H9 (cell line): ENCODE data around the gene ACSM3. TPM values are rescaled to one million over a fixed set of nuclear protein-coding genes. Genes with fewer than 3 reads are reported as not detected.

Experiments used
- DNase-seq: peaks from one replicate; pipeline ENCODE4 v3.0.0-alpha.2; 2017
- H2AFZ ChIP-seq: one replicate; pipeline ENCODE4 v1.6.1; 2013; ENCODE audit warnings: mild to moderate bottlenecking, low read length, control low read depth, moderate library complexity
- H2AK5ac ChIP-seq: 2 replicates; pipeline ENCODE4 v1.6.1; 2013; ENCODE audit warnings: low read length, control low read depth, mixed read lengths; ENCODE audit not compliant: insufficient read length
- H2BK120ac ChIP-seq: one replicate; pipeline ENCODE4 v1.6.1; 2013; ENCODE audit warnings: low read depth, mild to moderate bottlenecking, low read length, control low read depth, inconsistent platforms; ENCODE audit not compliant: poor library complexity, severe bottlenecking
- H2BK12ac ChIP-seq: 2 replicates; pipeline ENCODE4 v1.6.1; 2013; ENCODE audit warnings: low read length, control low read depth, mixed read lengths, low read depth; ENCODE audit not compliant: insufficient read length
- H2BK15ac ChIP-seq: 2 replicates; pipeline ENCODE4 v1.6.1; 2013; ENCODE audit warnings: low read depth, low read length, control low read depth
- H2BK20ac ChIP-seq: one replicate; pipeline ENCODE4 v1.6.1; 2013; ENCODE audit warnings: low read depth, mild to moderate bottlenecking, low read length, control low read depth, inconsistent platforms; ENCODE audit not compliant: poor library complexity, severe bottlenecking
- H2BK5ac ChIP-seq: 2 replicates; pipeline ENCODE4 v1.6.1; 2013; ENCODE audit warnings: low read length, control low read depth, mixed read lengths; ENCODE audit not compliant: insufficient read length
- H3K14ac ChIP-seq: 2 replicates; pipeline ENCODE4 v1.6.1; 2013; ENCODE audit warnings: low read length, control low read depth; ENCODE audit not compliant: insufficient read depth
- H3K18ac ChIP-seq: 2 replicates; pipeline ENCODE4 v1.6.1; 2013; ENCODE audit warnings: low read depth, mild to moderate bottlenecking, mixed read lengths, low read length, control low read depth; ENCODE audit not compliant: insufficient read length
- H3K23ac ChIP-seq: 2 replicates; pipeline ENCODE4 v1.6.1; 2013; ENCODE audit warnings: low read length, control low read depth, mixed read lengths, low read depth; ENCODE audit not compliant: insufficient read length
- H3K23me2 ChIP-seq: 2 replicates; pipeline ENCODE4 v1.6.1; 2013; ENCODE audit warnings: low read depth, mild to moderate bottlenecking, mixed read lengths, low read length, control low read depth; ENCODE audit not compliant: insufficient read length, poor library complexity, severe bottlenecking
- H3K27ac ChIP-seq: 2 replicates; pipeline ENCODE4 v1.5.1; 2013; ENCODE audit warnings: low read length, control low read depth, mixed read lengths, low read depth; ENCODE audit not compliant: insufficient read length
- H3K27me3 ChIP-seq: 2 replicates; pipeline ENCODE4 v1.6.1; 2013; ENCODE audit warnings: low read length, control low read depth, inconsistent platforms; ENCODE audit not compliant: insufficient read depth
- H3K4ac ChIP-seq: 2 replicates; pipeline ENCODE4 v1.6.1; 2013; ENCODE audit warnings: low read depth, mild to moderate bottlenecking, control low read depth, inconsistent platforms, low read length, moderate library complexity
- H3K4me1 ChIP-seq: 2 replicates; pipeline ENCODE4 v1.6.1; 2013; ENCODE audit warnings: low read length, control low read depth, inconsistent platforms; ENCODE audit not compliant: insufficient read depth
- H3K4me2 ChIP-seq: 2 replicates; pipeline ENCODE4 v1.6.1; 2013; ENCODE audit warnings: low read length, control low read depth, mixed read lengths; ENCODE audit not compliant: insufficient read length, insufficient read depth
- H3K56ac ChIP-seq: 2 replicates; pipeline ENCODE4 v1.6.1; 2013; ENCODE audit warnings: low read depth, mild to moderate bottlenecking, mixed read lengths, low read length, control low read depth; ENCODE audit not compliant: insufficient read length
- H3K79me1 ChIP-seq: 2 replicates; pipeline ENCODE4 v1.6.1; 2013; ENCODE audit warnings: low read depth, mild to moderate bottlenecking, moderate library complexity, low read length, control low read depth, inconsistent platforms; ENCODE audit not compliant: insufficient read depth, poor library complexity, severe bottlenecking
- H3K79me2 ChIP-seq: 2 replicates; pipeline ENCODE4 v1.6.1; 2013; ENCODE audit warnings: low read length, control low read depth, inconsistent platforms; ENCODE audit not compliant: insufficient read depth
- H3K9ac ChIP-seq: 2 replicates; pipeline ENCODE4 v1.6.1; 2013; ENCODE audit warnings: low read length, control low read depth, mixed read lengths; ENCODE audit not compliant: insufficient read length; ENCODE audit errors: extremely low read depth
- H3K9me3 ChIP-seq: one replicate; pipeline ENCODE4 v1.6.1; 2013; ENCODE audit warnings: low read depth, low read length, inconsistent platforms; ENCODE audit not compliant: control insufficient read depth
- H3T11ph ChIP-seq: one replicate; pipeline ENCODE4 v1.6.1; 2013; ENCODE audit warnings: mild to moderate bottlenecking, low read length, control low read depth, inconsistent platforms
- H4K20me1 ChIP-seq: one replicate; pipeline ENCODE4 v1.6.1; 2013; ENCODE audit not compliant: control insufficient read depth, insufficient read length, insufficient read depth
- H4K5ac ChIP-seq: 2 replicates; pipeline ENCODE4 v1.6.1; 2013; ENCODE audit warnings: low read depth, mild to moderate bottlenecking, mixed read lengths, low read length, control low read depth; ENCODE audit not compliant: insufficient read length
- H4K8ac ChIP-seq: replicated peaks from 2 replicates; pipeline ENCODE4 v1.6.1; 2013; ENCODE audit warnings: low read length, control low read depth, mixed read lengths, low read depth; ENCODE audit not compliant: insufficient read length
- H4K91ac ChIP-seq: 2 replicates; pipeline ENCODE4 v1.6.1; 2013; ENCODE audit warnings: low read depth, mild to moderate bottlenecking, moderate library complexity, mixed read lengths, low read length, control low read depth; ENCODE audit not compliant: insufficient read length
- H3K27ac Mint-ChIP-seq, 3 experiments: 2 replicates in 2 of 3; 3 replicates in 1 of 3; pipeline ENCODE4 v1.8.0; 2020 to 2021; ENCODE audit warnings: mixed read lengths in 3 of 3, mild to moderate bottlenecking in 1 of 3, moderate library complexity in 1 of 3
- H3K27me3 Mint-ChIP-seq: 2 replicates; pipeline ENCODE4 v1.8.0; 2021; ENCODE audit warnings: low read depth, mild to moderate bottlenecking, moderate library complexity, mixed read lengths
- H3K36me3 Mint-ChIP-seq, 3 experiments: 2 replicates in 2 of 3; 3 replicates in 1 of 3; pipeline ENCODE4 v1.8.0; 2020 to 2021; ENCODE audit warnings: low read depth in 3 of 3, mixed read lengths in 3 of 3; ENCODE audit not compliant: insufficient read depth in 1 of 3
- H3K4me1 Mint-ChIP-seq, 2 experiments: 2 replicates each; pipeline ENCODE4 v1.8.0; 2020; ENCODE audit warnings: mixed read lengths in 2 of 2
- H3K4me3 Mint-ChIP-seq, 2 experiments: 2 replicates in 1 of 2; 3 replicates in 1 of 2; pipeline ENCODE4 v1.8.0; 2020 to 2021; ENCODE audit warnings: mild to moderate bottlenecking in 2 of 2, mixed read lengths in 2 of 2, moderate library complexity in 1 of 2
- H3K9me3 Mint-ChIP-seq, 2 experiments: 2 replicates in 1 of 2; 3 replicates in 1 of 2; pipeline ENCODE4 v1.8.0; 2020; ENCODE audit warnings: mild to moderate bottlenecking in 2 of 2, mixed read lengths in 2 of 2, moderate library complexity in 1 of 2
- total RNA-seq: library from RNA; stranded (reverse); gene quantifications from 2 replicates; pipeline ENCODE4 v1.2.1, GENCODE V29; 2021
- TF ChIP-seq, protein P1 (sequence below): fragments of 200-600 bp; sonication (generic); conservative IDR thresholded peaks from 3 replicates; pipeline ENCODE4 v1.8.0; 2021; ENCODE audit warnings: antibody characterized with exemption, mild to moderate bottlenecking

Gene ACSM3
- total RNA-seq, 1 experiment from 2014 or later, result 3.1 TPM

GRCh38 chr16:20743591-20743990 lies 20.2 kb upstream of the ACSM3 start:
- no peak overlapping the region for H2BK15ac ChIP-seq
- no peak overlapping the region for H3K4me3 Mint-ChIP-seq
- no peaks in the 10 kb centered on the region for H3K79me1 ChIP-seq
- H3K4me2 ChIP-seq, result no peak overlapping the region
- H3K14ac ChIP-seq, result no peak overlapping the region
- no peak overlapping the region for H2BK12ac ChIP-seq
- H2BK5ac ChIP-seq, result no peak overlapping the region
- H3K36me3 Mint-ChIP-seq, result peaks cover 3 to 16% (median 10%) of the 10 kb centered on the region in 3 experiments; a peak in 5 of 7 replicates
- H3K27me3 Mint-ChIP-seq, result peaks cover 4% of the 10 kb centered on the region; the same call in 1 of the 2 replicates
- peaks cover 9% of the 10 kb centered on the region; the same call in 1 of the 2 replicates for H3K79me2 ChIP-seq
- no peaks in the 10 kb centered on the region for H4K20me1 ChIP-seq
- H3T11ph ChIP-seq, result no peak overlapping the region
- H3K27me3 ChIP-seq, result no peaks in the 10 kb centered on the region
- H2BK120ac ChIP-seq, result no peak overlapping the region
- no peaks in the 10 kb centered on the region for H3K9me3 ChIP-seq
- no peak overlapping the region for H3K4ac ChIP-seq
- H3K9me3 Mint-ChIP-seq, result peaks cover 25 to 29% of the 10 kb centered on the region in 2 experiments
- H3K18ac ChIP-seq, result no peak overlapping the region
- H4K91ac ChIP-seq, result no peak overlapping the region
- no peak for DNase-seq
- H4K5ac ChIP-seq, result no peak overlapping the region
- peaks cover 5% of the 10 kb centered on the region for H3K23me2 ChIP-seq
- no peak overlapping the region for H3K56ac ChIP-seq
- H2BK20ac ChIP-seq, result no peak overlapping the region
- H3K27ac Mint-ChIP-seq, result no peak overlapping the region
- TF ChIP-seq, protein P1, sequence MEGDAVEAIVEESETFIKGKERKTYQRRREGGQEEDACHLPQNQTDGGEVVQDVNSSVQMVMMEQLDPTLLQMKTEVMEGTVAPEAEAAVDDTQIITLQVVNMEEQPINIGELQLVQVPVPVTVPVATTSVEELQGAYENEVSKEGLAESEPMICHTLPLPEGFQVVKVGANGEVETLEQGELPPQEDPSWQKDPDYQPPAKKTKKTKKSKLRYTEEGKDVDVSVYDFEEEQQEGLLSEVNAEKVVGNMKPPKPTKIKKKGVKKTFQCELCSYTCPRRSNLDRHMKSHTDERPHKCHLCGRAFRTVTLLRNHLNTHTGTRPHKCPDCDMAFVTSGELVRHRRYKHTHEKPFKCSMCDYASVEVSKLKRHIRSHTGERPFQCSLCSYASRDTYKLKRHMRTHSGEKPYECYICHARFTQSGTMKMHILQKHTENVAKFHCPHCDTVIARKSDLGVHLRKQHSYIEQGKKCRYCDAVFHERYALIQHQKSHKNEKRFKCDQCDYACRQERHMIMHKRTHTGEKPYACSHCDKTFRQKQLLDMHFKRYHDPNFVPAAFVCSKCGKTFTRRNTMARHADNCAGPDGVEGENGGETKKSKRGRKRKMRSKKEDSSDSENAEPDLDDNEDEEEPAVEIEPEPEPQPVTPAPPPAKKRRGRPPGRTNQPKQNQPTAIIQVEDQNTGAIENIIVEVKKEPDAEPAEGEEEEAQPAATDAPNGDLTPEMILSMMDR, result no peak
- H4K8ac ChIP-seq, result no peak overlapping the region
- H3K23ac ChIP-seq, result no peak overlapping the region
- H3K9ac ChIP-seq, result no peak overlapping the region
- no peak overlapping the region for H3K27ac ChIP-seq
- peaks cover 7 to 8% of the 10 kb centered on the region in 2 experiments for H3K4me1 Mint-ChIP-seq
- H2AK5ac ChIP-seq, result no peak overlapping the region
- no peaks in the 10 kb centered on the region; the same call in 1 of the 2 replicates for H3K4me1 ChIP-seq
- no peak overlapping the region for H2AFZ ChIP-seq
